Keratinocyte (primary cell): ENCODE results near the gene ARHGAP6.

Source experiments
- EZH2 ChIP-seq: IDR thresholded peaks from one replicate; pipeline ENCODE4 v1.6.1; 2012; ENCODE audit warnings: inconsistent platforms, mild to moderate bottlenecking, low read length, moderate library complexity
- TF ChIP-seq, protein P1 (sequence below), 3 experiments: IDR thresholded peaks in 1 of 3; conservative IDR thresholded peaks in 1 of 3; optimal IDR thresholded peaks in 1 of 3; 2 replicates in 2 of 3; 3 replicates in 1 of 3; pipeline versions ENCODE3 to v1.5.1; 2011; ENCODE audit warnings: low read length in 3 of 3, mild to moderate bottlenecking in 3 of 3, moderate library complexity in 2 of 3, control low read depth in 1 of 3, inconsistent platforms in 1 of 3; ENCODE audit not compliant: insufficient read depth in 2 of 3; ENCODE audit errors: extremely low read depth in 1 of 3

GRCh38 chrX:11557120-11557519 lies 108.6 kb downstream of the ARHGAP6 start:
- TF ChIP-seq, protein P1, sequence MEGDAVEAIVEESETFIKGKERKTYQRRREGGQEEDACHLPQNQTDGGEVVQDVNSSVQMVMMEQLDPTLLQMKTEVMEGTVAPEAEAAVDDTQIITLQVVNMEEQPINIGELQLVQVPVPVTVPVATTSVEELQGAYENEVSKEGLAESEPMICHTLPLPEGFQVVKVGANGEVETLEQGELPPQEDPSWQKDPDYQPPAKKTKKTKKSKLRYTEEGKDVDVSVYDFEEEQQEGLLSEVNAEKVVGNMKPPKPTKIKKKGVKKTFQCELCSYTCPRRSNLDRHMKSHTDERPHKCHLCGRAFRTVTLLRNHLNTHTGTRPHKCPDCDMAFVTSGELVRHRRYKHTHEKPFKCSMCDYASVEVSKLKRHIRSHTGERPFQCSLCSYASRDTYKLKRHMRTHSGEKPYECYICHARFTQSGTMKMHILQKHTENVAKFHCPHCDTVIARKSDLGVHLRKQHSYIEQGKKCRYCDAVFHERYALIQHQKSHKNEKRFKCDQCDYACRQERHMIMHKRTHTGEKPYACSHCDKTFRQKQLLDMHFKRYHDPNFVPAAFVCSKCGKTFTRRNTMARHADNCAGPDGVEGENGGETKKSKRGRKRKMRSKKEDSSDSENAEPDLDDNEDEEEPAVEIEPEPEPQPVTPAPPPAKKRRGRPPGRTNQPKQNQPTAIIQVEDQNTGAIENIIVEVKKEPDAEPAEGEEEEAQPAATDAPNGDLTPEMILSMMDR (optimal IDR thresholded peaks at IDR 0.05 in 1 of 3, IDR thresholded peaks at IDR 0.05 in 1 of 3, conservative IDR thresholded peaks at IDR 0.05 in 1 of 3; ENCODE audit: extremely low read depth in 1 of 3, insufficient read depth in 2 of 3, low read length in 3 of 3): no peak
- no peak for TF ChIP-seq EZH2
